ENCODE results near the gene PRND. TPM values are rescaled to one million over a fixed set of nuclear protein-coding genes. Genes with fewer than 3 reads are reported as not detected.

PRND gene
- total and polyA plus RNA-seq, 2 of the 13 experiments (the other 11 are each of a cell fraction or from before 2014, with no cell fraction given) = not detected

- TF ChIP-seq ZBTB43 (CRISPR knock-in tag; conservative IDR thresholded peaks at IDR 0.05) (no peak; the same call in 1 of the 2 replicates), REL (CRISPR knock-in tag; conservative IDR thresholded peaks at IDR 0.05) (no peak), SNAPC2 (CRISPR knock-in tag; IDR thresholded peaks at IDR 0.05) (0 out of 2 replicates have a peak, but pooled peaks have one; percentile 67), PRPF4 (IDR thresholded peaks at IDR 0.05; ENCODE audit: low read depth, low read length, poor library complexity, severe bottlenecking) (no peak), ELK4 (CRISPR knock-in tag; IDR thresholded peaks at IDR 0.05; ENCODE audit: borderline replicate concordance) (no peak), ZNF468 (CRISPR knock-in tag; IDR thresholded peaks at IDR 0.05) (no peak), RFX5 (IDR thresholded peaks at IDR 0.05; ENCODE audit: low read depth, low read length) (peak; percentile 16; the same call in 1 of the 2 replicates), ZBTB14 (CRISPR knock-in tag; IDR thresholded peaks at IDR 0.05) (no peak), POGK (CRISPR knock-in tag; conservative IDR thresholded peaks at IDR 0.05) (0 out of 2 replicates have a peak, but pooled peaks have one; percentile 41), ZNF782 (CRISPR knock-in tag; IDR thresholded peaks at IDR 0.05; ENCODE audit: borderline replicate concordance) (no peak), SP5 (CRISPR knock-in tag; IDR thresholded peaks at IDR 0.05; ENCODE audit: borderline replicate concordance, low read depth) (peak; percentile 42; the same call in 1 of the 2 replicates), HCFC1 (IDR thresholded peaks at IDR 0.05; ENCODE audit: low read depth, low read length) (no peak), ZC3H13 (CRISPR knock-in tag; IDR thresholded peaks at IDR 0.05) (no peak), NFIC (IDR thresholded peaks at IDR 0.05; ENCODE audit: low read length) (no peak), NONO (IDR thresholded peaks at IDR 0.05) (no peak), NONO (CRISPR knock-in tag; conservative IDR thresholded peaks at IDR 0.05) (no peak), FOXK1 (CRISPR knock-in tag; IDR thresholded peaks at IDR 0.05; ENCODE audit: borderline replicate concordance, low read depth) (peak; percentile 36; the same call in 1 of the 2 replicates), MLX (CRISPR knock-in tag; IDR thresholded peaks at IDR 0.05) (no peak), DNMT1 (CRISPR knock-in tag; IDR thresholded peaks at IDR 0.05) (no peak), FOXJ3 (CRISPR knock-in tag; IDR thresholded peaks at IDR 0.05; ENCODE audit: borderline replicate concordance) (no peak), FOXA3 (CRISPR knock-in tag; IDR thresholded peaks at IDR 0.05) (peak; percentile 92), ZNF749 (CRISPR knock-in tag; IDR thresholded peaks at IDR 0.05; ENCODE audit: borderline replicate concordance) (0 out of 2 replicates have a peak, but pooled peaks have one; percentile 19), ZNF562 (CRISPR knock-in tag; IDR thresholded peaks at IDR 0.05; ENCODE audit: borderline replicate concordance) (no peak)
These were observed 1.4 kb upstream of the PRND start (continued) for GRCh38 chr20:4720041-4720976.

Measured in HepG2 (cell line).